NCI-H2227 treated with DMSO at 0.1 percent for 48 hours (cell line): ENCODE measurements around the gene ATP9A.
"Not testable (repeated sequence)": the region's sequence is repeated elsewhere in the genome, so short reads cannot be mapped to it uniquely, and the experiment has no call there.

Experiments used
- DNase-seq: peaks from one replicate; lab custom pipeline; 2025; lab: John Stamatoyannopoulos, UW

The ATP9A gene

DNA sequence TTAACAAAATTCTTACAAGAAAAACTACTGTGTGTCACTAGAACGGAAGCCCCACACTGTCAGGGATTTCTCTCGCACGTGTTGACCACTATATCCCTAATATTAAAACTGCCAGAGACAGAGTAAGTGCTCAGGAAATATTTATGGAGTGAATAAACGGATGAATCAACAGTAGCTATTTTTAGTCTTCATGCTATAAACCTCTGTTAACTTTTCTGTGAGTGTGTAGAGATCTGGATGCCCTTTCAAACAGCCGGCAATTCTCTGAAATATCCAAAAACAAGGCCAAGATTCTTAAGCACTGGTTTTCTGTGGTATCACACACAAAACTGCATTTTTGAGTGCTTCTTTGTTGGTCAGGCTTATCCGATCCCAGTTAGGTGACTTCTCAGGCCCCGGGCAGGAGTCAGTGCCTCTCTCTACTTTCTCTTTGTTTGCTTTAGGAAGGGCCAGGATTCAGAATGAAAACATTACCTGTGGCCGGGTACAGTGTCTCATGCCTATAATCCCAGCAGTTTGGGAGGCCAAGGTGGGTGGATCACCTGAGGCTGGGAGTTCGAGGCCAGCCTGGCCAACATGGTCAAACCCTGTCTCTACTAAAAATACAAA is 15.7 kb downstream of the ATP9A start:
- no peak for DNase-seq

DNA sequence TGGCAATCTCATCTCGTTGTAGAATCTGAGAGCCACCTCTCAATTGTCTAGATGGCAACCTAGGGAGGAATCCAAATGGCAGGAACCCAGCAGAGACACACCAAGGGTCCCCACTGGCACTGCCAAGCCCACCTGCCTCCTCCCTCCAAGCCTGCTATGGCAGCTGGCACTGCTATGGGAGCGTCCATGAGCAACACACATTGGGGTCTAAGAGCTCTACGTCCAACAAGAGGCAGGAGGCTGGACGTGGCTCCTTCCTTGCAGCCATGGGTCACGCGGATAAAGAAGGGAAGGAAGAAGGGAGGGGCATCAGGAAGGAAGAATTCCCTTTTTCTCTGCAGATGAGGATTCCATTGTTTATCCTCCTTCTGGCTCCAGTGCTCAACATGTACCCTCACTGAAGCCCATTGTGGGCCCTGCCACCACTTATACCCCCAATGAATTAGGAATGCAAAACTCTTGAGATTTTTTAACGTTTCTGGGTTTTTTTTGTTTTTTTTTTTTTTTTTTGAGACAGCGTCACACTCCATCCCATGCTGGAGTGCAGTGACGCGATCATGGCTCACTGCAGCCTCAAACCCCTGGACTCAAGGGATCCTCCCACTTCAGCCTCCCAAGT is 17.3 kb downstream of the ATP9A start:
- no peak for DNase-seq

- DNase-seq, result no peak
Measured at GRCh38 chr20:51750037-51750769, 18.0 kb downstream of the ATP9A start.

DNA sequence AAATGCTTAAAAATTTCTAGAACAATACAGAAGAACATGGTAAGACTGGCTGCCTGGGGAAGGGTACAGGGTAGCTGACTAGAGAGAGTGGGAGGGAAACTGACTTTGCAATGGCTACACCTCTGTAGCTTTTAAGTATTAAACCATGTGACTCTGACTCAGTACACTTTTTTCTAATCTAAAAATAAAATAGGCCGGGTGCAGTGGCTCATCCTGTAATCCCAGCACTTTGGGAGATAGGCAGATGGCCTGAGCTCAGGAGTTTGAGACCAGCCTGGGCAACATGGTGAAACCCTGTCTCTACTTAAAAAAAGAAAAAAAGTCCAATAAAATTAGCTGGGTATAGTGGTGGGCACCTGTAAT is 18.5 kb downstream of the ATP9A start:
- DNase-seq, result no peak

DNA sequence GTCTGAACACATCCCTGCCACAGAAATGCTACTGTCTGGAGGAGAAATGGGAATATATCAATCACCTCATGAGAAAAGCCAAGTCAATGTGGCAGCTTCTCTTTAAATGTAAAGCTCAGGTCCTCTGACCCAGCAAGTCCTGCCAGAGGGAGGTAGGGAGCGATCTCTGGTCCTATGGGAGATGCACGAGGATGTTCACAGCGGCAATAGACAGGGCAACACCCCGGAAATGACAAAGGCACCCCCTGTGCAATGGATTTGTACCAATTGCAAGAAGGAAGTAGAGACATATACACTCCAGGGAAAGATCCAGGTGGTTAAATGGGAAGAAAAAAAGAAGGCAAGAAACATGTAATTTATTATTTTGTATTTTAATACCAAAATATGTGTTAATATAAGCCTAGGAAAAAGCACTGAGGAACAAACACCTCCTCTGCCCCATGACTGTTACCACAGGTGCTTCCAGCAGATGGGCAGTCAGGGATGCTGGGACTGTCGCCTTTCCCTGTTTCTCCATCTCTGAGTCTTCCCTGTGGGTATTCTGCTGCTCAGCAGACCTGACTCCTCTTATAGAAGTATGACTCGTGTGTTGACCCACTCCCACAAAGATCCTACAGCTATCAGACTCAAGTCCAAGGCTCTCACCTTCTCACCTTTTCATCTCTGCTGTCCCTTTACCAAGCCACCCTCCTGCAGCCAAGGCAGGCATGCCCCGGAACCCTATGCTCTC is 20.8 kb downstream of the ATP9A start:
- no peak for DNase-seq

GRCh38 chr20:51745804-51746203 is 22.4 kb downstream of the ATP9A start:
- no peak for DNase-seq

DNA sequence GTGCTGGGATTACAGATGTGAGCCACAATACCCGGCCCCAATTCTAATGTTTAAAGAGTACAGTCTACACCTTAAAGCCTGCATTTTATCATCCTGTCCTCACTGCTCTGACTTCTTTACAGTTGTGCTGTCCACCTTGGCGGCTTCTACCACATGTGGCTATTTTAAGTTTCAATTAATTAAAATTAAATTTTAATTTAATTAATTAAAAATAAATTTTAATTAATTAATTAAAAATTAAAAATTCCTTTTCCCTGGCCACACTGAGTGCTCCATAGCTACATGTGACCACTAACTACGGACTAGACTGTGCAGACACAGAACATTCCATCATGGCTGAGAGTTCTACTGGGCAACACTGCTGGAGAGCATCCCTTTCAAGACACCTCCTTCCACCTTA is 27.4 kb downstream of the ATP9A start:
- DNase-seq, result no peak

GRCh38 chr20:51740308-51740707 is 27.9 kb downstream of the ATP9A start:
- DNase-seq, result not testable (repeated sequence)

DNA sequence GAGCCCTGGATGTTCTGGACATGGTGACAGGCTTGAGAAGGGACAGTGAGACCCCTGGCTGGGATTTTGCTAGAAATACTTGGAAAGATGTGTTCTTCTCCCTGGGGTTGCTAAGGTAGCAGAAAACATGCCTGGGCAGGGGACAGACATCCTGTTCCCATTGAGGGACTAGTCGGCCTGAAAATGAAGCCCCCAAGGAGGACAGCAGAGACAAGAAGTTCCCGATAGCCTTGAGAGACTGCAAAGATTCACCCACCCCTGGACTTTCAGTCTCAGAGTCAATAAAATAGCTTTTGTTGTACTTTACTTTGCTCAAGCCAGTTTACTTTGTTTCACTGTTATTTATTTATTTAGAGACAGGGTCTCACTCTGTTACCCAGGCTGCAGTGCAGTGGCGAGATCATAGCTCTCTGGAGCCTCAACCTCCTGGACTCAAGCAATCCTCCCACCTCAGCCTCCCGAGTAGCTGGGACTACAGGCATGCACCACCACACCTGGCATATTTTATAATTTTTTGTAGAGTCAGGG is 28.4 kb downstream of the ATP9A start:
- DNase-seq, result no peak

DNA sequence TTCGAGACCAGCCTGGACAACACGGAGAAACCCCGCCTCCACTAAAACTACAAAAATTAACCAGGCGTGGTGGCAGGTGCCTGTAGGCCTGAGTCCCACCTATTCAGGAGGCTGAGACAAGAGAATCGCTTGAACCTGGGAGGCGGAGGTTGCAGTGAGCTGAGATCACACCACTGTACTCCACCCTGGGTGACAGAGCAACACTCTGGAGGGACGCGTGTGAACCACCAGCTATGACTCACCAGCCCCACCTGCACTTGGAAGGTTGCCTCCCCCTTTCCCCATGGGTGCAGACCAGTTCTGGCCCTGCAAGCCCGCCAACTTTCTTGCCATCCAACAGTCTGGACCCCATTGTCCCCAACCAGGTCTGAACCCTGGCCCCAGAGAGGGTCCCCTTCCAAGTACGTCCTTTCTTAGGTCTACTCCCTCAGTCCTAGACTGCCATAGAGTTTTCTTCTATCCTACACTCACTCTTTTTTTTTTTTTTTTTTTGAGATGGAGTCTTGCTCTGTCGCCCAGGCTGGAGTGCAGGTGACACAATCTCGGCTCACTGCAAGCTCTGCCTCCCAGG is 29.2 kb downstream of the ATP9A start:
- DNase-seq, result no peak

- DNase-seq, result not testable (repeated sequence)
Measured at GRCh38 chr20:51738261-51738660, 29.9 kb downstream of the ATP9A start.

- DNase-seq, result no peak
Measured at GRCh38 chr20:51736947-51737346, 31.2 kb downstream of the ATP9A start.

GRCh38 chr20:51735728-51736600 is 32.2 kb downstream of the ATP9A start:
- no peak for DNase-seq

GRCh38 chr20:51734876-51735720 is 33.1 kb downstream of the ATP9A start:
- DNase-seq, result no peak

- DNase-seq, result no peak
Measured at GRCh38 chr20:51733070-51733469, 35.1 kb downstream of the ATP9A start.

DNA sequence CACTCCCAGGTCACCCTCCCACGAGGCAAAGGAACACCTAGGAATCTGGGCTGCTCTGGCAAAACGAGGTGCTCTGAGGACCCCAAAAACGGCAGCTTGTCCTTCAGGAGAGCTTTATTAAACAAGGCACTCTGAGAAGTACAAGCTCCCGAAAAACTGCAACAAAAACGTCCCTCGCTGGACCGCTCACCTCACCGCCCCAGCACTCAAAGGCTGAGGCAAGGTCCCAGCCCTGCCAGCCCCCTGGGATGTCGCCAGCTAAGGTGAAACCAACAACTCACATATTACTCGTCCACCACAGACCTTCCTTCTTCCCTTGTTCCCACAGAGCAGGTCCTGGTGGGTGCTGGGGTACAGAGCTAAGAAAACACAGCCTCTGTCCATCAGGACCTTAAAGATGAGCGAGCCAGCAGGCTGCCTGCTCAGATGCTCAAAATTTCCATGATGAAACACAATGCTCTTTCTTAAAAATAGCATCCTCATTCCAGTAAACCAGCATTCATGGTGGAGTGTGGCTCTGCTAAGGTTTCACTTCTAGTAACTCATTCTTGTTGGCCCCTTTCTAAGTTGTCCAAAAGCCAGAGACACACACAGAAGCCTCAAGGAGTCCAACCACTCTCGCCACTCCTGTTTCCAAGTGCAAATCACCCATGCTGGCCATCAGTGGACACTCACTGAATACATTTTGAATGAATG is 35.9 kb downstream of the ATP9A start:
- no peak for DNase-seq

GRCh38 chr20:51731731-51732095 is 36.5 kb downstream of the ATP9A start:
- no peak for DNase-seq

GRCh38 chr20:51729771-51730170 is 38.4 kb downstream of the ATP9A start:
- DNase-seq, result no peak

- DNase-seq, result no peak
Measured at GRCh38 chr20:51728737-51729136, 39.5 kb downstream of the ATP9A start.

DNA sequence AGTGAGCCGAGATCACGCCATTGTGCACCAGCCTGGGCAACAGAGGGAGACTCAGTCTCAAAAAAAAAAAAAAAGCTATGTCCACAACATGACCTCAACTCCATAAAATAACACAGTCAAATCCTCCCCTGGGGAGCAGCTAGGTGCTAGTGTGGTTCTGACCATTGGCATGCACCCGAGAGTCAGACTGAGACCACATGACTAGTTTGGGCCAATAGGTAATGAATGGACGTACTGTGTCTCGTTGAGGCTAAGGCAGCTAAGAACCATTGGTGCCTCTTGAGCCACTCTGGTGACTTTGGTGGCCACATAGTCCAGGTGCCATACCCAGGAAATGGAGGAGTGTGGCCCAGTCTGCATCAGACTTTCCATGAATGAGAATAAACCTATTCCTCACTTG is 40.3 kb downstream of the ATP9A start:
- no peak for DNase-seq
